MM.1S (cell line): ENCODE results near the gene WDR4.

ENCODE experiments used
- DNase-seq: peaks from one replicate; pipeline ENCODE4 v3.0.0-alpha.2; 2015
- H2AFZ ChIP-seq: fragments of 300-600 bp; sonication (generic); 2 replicates; pipeline ENCODE4 v1.6.0; 2016; ENCODE audit warnings: antibody characterized with exemption, low read length
- H3F3A ChIP-seq: fragments of 300-600 bp; sonication (generic); 2 replicates; pipeline ENCODE4 v1.6.1; 2016; ENCODE audit warnings: mild to moderate bottlenecking, antibody characterized with exemption, low read length, moderate library complexity, mixed read lengths; ENCODE audit not compliant: insufficient read depth
- H3K27ac ChIP-seq: fragments of 300-600 bp; sonication (generic); 2 replicates; pipeline ENCODE4 v1.5.1; 2016; ENCODE audit warnings: mild to moderate bottlenecking, low read length
- H3K27me3 ChIP-seq: fragments of 300-600 bp; sonication (generic); replicated peaks from 2 replicates; pipeline ENCODE4 v1.6.0; 2016; ENCODE audit warnings: low read length; ENCODE audit not compliant: insufficient read depth
- H3K36me3 ChIP-seq: fragments of 300-600 bp; sonication (generic); replicated peaks from 2 replicates; pipeline ENCODE4 v1.6.1; 2016; ENCODE audit warnings: mild to moderate bottlenecking, low read length, mixed read lengths; ENCODE audit not compliant: insufficient read depth
- H3K4me1 ChIP-seq: fragments of 300-600 bp; sonication (generic); 2 replicates; pipeline ENCODE4 v1.6.1; 2016; ENCODE audit warnings: low read length, mixed read lengths
- H3K4me2 ChIP-seq: fragments of 300-600 bp; sonication (generic); 2 replicates; pipeline ENCODE4 v1.6.0; 2016; ENCODE audit warnings: low read depth, low read length
- H3K4me3 ChIP-seq: fragments of 300-600 bp; sonication (generic); 2 replicates; pipeline ENCODE4 v1.5.1; 2016; ENCODE audit warnings: low read length, mixed read lengths
- H3K79me2 ChIP-seq: fragments of 300-600 bp; sonication (generic); 2 replicates; pipeline ENCODE4 v1.6.1; 2016; ENCODE audit warnings: mixed run types, low read length, mixed read lengths
- H3K9ac ChIP-seq: fragments of 300-600 bp; sonication (generic); 2 replicates; pipeline ENCODE4 v1.6.1; 2016; ENCODE audit warnings: low read length, mixed read lengths
- H3K9me2 ChIP-seq: fragments of 300-600 bp; sonication (generic); replicated peaks from 2 replicates; pipeline ENCODE4 v1.6.1; 2016; ENCODE audit warnings: mild to moderate bottlenecking, low read length, mixed read lengths; ENCODE audit not compliant: insufficient read depth
- H3K9me3 ChIP-seq: fragments of 300-600 bp; sonication (generic); replicated peaks from 2 replicates; pipeline ENCODE4 v1.6.1; 2016; ENCODE audit warnings: mild to moderate bottlenecking, low read length, mixed read lengths; ENCODE audit not compliant: insufficient read depth
- H4K20me1 ChIP-seq: fragments of 300-600 bp; sonication (generic); 2 replicates; pipeline ENCODE4 v1.6.1; 2016; ENCODE audit warnings: mild to moderate bottlenecking, low read length, moderate library complexity, mixed read lengths; ENCODE audit not compliant: insufficient read depth
- EZH2 ChIP-seq: fragments of 300-600 bp; sonication (generic); optimal IDR thresholded peaks from 2 replicates; pipeline ENCODE3; 2017; ENCODE audit warnings: low read depth, mild to moderate bottlenecking, antibody characterized with exemption, low read length, mixed read lengths
- EZH2phosphoT487 ChIP-seq: fragments of 300-600 bp; sonication (generic); IDR thresholded peaks from 2 replicates; pipeline ENCODE4 v1.6.1; 2018; ENCODE audit warnings: antibody characterized with exemption, low read length
- TF ChIP-seq, protein P1 (sequence below): fragments of 300-600 bp; sonication (generic); IDR thresholded peaks from 2 replicates; pipeline ENCODE4 v1.5.1; 2016; ENCODE audit warnings: antibody characterized with exemption, low read length, mixed read lengths

WDR4 gene

GRCh38 chr21:42906233-42906632, 26.9 kb upstream of the WDR4 start:
- H3F3A ChIP-seq, result no peaks in the 10 kb centered on the region
- no peak for DNase-seq
- H3K4me3 ChIP-seq, result no peak overlapping the region
- H3K79me2 ChIP-seq, result peaks cover 32% of the 10 kb centered on the region
- H2AFZ ChIP-seq, result no peak overlapping the region
- TF ChIP-seq EZH2 (no peak), EZH2phosphoT487 (no peak)
- TF ChIP-seq, protein P1, sequence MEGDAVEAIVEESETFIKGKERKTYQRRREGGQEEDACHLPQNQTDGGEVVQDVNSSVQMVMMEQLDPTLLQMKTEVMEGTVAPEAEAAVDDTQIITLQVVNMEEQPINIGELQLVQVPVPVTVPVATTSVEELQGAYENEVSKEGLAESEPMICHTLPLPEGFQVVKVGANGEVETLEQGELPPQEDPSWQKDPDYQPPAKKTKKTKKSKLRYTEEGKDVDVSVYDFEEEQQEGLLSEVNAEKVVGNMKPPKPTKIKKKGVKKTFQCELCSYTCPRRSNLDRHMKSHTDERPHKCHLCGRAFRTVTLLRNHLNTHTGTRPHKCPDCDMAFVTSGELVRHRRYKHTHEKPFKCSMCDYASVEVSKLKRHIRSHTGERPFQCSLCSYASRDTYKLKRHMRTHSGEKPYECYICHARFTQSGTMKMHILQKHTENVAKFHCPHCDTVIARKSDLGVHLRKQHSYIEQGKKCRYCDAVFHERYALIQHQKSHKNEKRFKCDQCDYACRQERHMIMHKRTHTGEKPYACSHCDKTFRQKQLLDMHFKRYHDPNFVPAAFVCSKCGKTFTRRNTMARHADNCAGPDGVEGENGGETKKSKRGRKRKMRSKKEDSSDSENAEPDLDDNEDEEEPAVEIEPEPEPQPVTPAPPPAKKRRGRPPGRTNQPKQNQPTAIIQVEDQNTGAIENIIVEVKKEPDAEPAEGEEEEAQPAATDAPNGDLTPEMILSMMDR, result no peak
- peaks cover 5% of the 10 kb centered on the region; the same call in 1 of the 2 replicates for H4K20me1 ChIP-seq
- H3K9ac ChIP-seq, result no peak overlapping the region
- no peaks in the 10 kb centered on the region for H3K27me3 ChIP-seq
- H3K4me1 ChIP-seq, result no peaks in the 10 kb centered on the region
- no peaks in the 10 kb centered on the region for H3K9me3 ChIP-seq
- peaks cover 30% of the 10 kb centered on the region for H3K36me3 ChIP-seq
- no peak overlapping the region for H3K27ac ChIP-seq
- no peaks in the 10 kb centered on the region for H3K9me2 ChIP-seq
- no peak overlapping the region for H3K4me2 ChIP-seq

DNA sequence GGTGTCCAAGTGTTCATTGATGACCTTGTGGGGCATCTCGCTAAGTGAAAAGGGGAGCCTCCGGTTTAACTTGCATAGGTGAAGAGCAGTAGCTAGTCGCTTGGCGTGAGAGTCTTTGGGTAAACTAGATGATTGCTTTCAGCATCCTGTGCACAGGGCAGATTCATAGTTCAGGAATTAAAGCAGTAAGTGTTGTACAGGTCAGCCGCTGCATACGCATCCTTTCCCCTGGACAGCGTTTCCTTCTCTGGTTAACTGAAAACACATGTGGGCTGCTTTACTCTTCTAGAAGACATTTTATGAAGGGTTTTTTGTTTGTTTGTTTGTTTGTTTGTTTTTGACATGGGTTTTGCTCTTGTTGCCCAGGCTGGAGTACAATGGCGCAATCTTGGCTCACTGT, 25.9 kb upstream of the WDR4 start:
- no peaks in the 10 kb centered on the region for H3K27me3 ChIP-seq
- no peak overlapping the region for H3K4me3 ChIP-seq
- H4K20me1 ChIP-seq, result peaks cover 5% of the 10 kb centered on the region; the same call in 1 of the 2 replicates

DNA sequence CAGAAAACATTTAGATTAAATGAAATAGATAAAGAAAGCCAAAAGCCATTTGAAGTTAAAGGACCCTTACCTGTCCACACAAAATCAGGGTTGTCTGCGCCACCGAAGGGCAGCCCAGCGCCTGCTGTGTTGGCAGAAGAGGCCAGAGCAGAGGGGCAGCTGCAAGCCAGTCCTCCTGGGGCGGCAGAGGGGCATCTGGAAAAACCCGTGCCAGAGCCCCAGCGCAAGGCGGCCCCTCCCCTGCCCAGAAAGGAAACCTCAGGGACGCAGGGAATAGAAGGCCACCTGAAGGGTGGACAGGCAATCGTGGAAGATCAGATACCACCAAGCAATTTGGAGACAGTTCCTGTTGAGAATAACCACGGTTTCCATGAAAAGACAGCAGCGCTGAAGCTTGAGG, 24.5 kb upstream of the WDR4 start:
- Histone ChIP-seq H3K9me2 (no peaks in the 10 kb centered on the region), H3K9me3 (no peaks in the 10 kb centered on the region), H3K4me3 (no peak overlapping the region), H3K9ac (no peak overlapping the region), H4K20me1 (peaks cover 5% of the 10 kb centered on the region; the same call in 1 of the 2 replicates), H3K4me1 (no peaks in the 10 kb centered on the region), H3K36me3 (peaks cover 26% of the 10 kb centered on the region), H3K79me2 (peaks cover 52% of the 10 kb centered on the region), H3K4me2 (no peak overlapping the region), H2AFZ (no peak overlapping the region), H3K27me3 (no peaks in the 10 kb centered on the region), H3K27ac (no peak overlapping the region), H3F3A (no peaks in the 10 kb centered on the region)
- TF ChIP-seq EZH2phosphoT487, result no peak
- TF ChIP-seq, protein P1, result no peak
- no peak for TF ChIP-seq EZH2
- no peak for DNase-seq

More for the DNA sequence above, 25.9 kb upstream of the WDR4 start:
- no peak overlapping the region for H3K9ac ChIP-seq
- no peaks in the 10 kb centered on the region for H3K9me3 ChIP-seq
- no peaks in the 10 kb centered on the region for H3F3A ChIP-seq
- H3K36me3 ChIP-seq, result peaks cover 30% of the 10 kb centered on the region
- peaks cover 41% of the 10 kb centered on the region for H3K79me2 ChIP-seq
- DNase-seq, result no peak
- no peaks in the 10 kb centered on the region for H3K4me1 ChIP-seq
- no peaks in the 10 kb centered on the region for H3K9me2 ChIP-seq
- no peak overlapping the region for H3K4me2 ChIP-seq
- H2AFZ ChIP-seq, result no peak overlapping the region
- TF ChIP-seq, protein P1, result no peak
- TF ChIP-seq EZH2, result no peak
- no peak for TF ChIP-seq EZH2phosphoT487
- H3K27ac ChIP-seq, result no peak overlapping the region
